ENCODE data around the gene FOSB. TPM values are rescaled to one million over a fixed set of nuclear protein-coding genes. Genes with fewer than 3 reads are reported as not detected.
A peak's percentile ranks its signal among the peaks of the same experiment; 100 is the strongest.
"Not testable (repeated sequence)": the region's sequence is repeated elsewhere in the genome, so short reads cannot be mapped to it uniquely, and the experiment has no call there.

Gene FOSB
- 1.6 and 10.3 TPM in 2 replicates for total RNA-seq (2014; rRNA removed; shearing (Covaris generic))

DNA sequence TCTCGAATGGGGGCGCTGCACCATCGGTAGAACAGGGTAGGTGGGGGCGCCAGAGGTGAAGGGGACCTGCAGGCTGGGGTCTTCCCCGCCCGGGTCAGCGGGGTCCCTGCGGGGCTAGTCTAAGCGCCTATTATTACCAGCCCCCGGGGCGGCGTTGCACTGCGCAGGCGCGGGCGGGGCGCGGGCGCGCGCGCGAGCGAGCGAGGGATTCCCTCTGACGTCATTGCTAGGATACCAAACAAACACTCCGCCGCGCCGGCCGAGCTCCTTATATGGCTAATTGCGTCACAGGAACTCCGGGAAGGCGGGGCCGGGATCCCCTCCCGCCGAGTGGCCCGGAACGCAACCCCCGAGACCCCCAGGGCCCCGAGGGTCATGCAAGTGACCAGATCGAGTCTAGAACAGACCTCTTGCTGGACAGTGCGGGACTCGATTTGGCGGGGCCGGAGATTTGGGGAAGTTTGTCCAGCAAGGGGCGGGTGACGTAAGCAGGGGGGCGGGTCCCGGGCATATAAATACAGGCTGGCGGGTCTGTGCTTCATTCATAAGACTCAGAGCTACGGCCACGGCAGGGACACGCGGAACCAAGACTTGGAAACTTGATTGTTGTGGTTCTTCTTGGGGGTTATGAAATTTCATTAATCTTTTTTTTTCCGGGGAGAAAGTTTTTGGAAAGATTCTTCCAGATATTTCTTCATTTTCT, at the start of gene FOSB:
FOSB (plus strand) TSS at position 541 of the 703 bp plus-strand sequence. CDS start 591 bp downstream, outside the sequence.
- Histone ChIP-seq H3K27me3 (ENCODE audit: control insufficient read depth, insufficient read depth, low read length) (peaks cover 9% of the 10 kb centered on the region), H3K36me3 (replicated peaks; ENCODE audit: control insufficient read depth, insufficient read depth, low read length) (no peaks in the 10 kb centered on the region), H3K4me3 (ENCODE audit: insufficient read depth, low read depth, low read length) (peak within 1 kb of the TSS; percentile 90)
- peak; percentile 98 for DNase-seq

DNA sequence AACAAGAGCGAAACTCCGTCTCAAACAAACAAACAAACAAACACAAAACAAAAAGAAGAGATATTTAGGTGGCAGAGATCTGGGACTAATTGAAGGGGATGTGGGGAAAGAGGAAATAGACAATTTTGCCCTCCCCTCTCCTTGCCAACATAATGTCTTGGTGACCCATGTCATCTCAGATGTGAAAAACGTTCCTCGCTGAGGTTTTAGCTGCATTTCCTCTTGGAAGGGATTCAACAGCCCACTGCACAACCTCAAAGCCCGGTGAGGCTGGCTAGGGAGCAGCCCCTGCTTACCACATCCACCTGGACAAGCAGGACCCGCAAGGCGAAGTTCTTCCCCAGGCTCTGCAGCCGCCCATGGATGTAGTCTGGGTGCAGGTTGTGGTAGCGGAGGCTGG, 49.0 kb upstream of the FOSB start:
- DNase-seq, result no peak
- no peaks in the 10 kb centered on the region for H3K27me3 ChIP-seq (ENCODE audit: control insufficient read depth, insufficient read depth, low read length)
- no peak overlapping the region for H3K4me3 ChIP-seq (ENCODE audit: insufficient read depth, low read depth, low read length)
- peaks cover 10% of the 10 kb centered on the region for H3K36me3 ChIP-seq (replicated peaks; ENCODE audit: control insufficient read depth, insufficient read depth, low read length)

DNA sequence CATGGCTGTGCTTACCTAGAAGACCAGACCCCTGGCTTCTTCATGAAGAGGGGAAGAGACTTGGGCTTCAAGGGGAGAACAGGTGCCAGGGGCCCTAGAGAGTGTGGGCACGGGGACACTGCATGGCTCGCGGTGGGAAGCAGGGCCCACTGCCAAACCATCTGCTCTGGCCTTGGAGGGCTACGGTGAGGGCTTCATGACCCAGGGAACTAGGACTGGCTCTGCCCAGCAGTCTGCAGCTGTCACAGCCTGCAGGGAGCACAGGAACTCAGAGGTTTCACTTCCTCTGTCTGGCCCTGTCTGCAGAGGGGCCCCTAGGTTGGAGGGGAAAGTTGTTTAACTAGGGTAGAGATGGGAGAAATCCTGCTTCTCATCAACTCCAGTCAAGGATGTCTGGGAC, 48.4 kb upstream of the FOSB start:
- peaks cover 8% of the 10 kb centered on the region for H3K36me3 ChIP-seq (replicated peaks; ENCODE audit: control insufficient read depth, insufficient read depth, low read length)
- H3K4me3 ChIP-seq (ENCODE audit: insufficient read depth, low read depth, low read length), result no peak overlapping the region
- H3K27me3 ChIP-seq (ENCODE audit: control insufficient read depth, insufficient read depth, low read length), result no peaks in the 10 kb centered on the region
- DNase-seq, result peak; percentile 42

DNA sequence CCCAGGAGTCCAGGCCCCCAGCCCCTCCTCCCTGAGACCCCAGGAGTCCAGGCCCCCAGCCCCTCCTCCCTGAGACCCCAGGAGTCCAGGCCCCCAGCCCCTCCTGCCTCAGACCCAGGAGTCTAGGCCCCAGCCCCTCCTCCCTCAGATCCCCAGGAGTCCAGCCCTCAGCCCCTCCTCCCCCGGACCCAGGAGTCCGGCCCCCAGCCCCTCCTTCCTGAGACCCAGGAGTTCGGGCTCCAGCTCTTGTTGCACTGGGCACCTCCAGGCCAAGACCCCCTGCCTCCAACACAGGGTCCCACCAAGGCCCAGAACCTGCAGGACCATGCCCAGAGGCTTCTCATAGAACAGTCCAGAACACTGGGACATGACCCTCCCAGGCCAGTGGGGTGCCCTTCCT, 47.9 kb upstream of the FOSB start:
- Histone ChIP-seq H3K4me3 (ENCODE audit: insufficient read depth, low read depth, low read length) (no peak overlapping the region), H3K36me3 (replicated peaks; ENCODE audit: control insufficient read depth, insufficient read depth, low read length) (peaks cover 5% of the 10 kb centered on the region), H3K27me3 (ENCODE audit: control insufficient read depth, insufficient read depth, low read length) (no peaks in the 10 kb centered on the region)
- no peak for DNase-seq

DNA sequence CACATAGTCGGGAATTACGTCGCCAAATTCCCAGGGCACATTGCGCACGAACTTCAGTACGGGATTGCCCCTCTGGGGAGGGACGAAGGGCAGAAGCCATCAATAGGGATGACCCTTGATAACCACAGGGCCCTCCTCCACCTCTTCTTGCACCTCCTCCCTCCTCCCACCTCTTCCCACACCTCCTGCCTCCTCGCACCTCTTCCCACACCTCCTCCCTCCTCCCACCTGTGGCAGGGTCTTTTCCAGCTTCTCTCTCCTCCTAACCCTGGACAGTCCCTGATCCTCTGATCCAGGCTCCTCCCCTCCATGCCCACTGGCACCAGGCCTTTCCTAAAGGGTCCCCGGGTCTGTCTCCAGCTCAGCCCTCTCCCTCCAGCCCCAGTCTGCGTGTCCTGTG, 47.4 kb upstream of the FOSB start:
- Histone ChIP-seq H3K27me3 (ENCODE audit: control insufficient read depth, insufficient read depth, low read length) (no peaks in the 10 kb centered on the region), H3K4me3 (ENCODE audit: insufficient read depth, low read depth, low read length) (no peak overlapping the region), H3K36me3 (replicated peaks; ENCODE audit: control insufficient read depth, insufficient read depth, low read length) (peaks cover 5% of the 10 kb centered on the region)
- peak; percentile 39 for DNase-seq

DNA sequence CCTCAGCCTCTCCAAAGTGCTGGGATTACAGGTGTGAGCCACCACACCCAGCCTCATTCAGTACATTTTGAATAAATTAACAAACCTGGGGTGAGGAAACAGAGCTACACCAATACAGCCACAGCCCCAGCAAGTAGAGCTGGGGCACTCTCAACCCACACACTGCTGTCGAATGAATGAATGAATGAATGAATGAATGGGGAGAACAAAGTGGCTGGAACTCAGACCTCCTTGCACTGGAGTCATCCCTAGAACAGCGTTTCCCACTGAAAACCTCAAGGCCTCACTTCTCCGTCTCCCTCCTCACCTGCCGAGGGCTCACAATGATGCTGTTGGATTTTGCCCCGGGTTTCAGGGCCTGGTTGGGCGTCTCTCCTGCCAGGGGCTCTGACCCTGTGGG, 46.9 kb upstream of the FOSB start:
- no peak for DNase-seq
- peaks cover 5% of the 10 kb centered on the region for H3K36me3 ChIP-seq (replicated peaks; ENCODE audit: control insufficient read depth, insufficient read depth, low read length)
- no peak overlapping the region for H3K4me3 ChIP-seq (ENCODE audit: insufficient read depth, low read depth, low read length)
- no peaks in the 10 kb centered on the region for H3K27me3 ChIP-seq (ENCODE audit: control insufficient read depth, insufficient read depth, low read length)

DNA sequence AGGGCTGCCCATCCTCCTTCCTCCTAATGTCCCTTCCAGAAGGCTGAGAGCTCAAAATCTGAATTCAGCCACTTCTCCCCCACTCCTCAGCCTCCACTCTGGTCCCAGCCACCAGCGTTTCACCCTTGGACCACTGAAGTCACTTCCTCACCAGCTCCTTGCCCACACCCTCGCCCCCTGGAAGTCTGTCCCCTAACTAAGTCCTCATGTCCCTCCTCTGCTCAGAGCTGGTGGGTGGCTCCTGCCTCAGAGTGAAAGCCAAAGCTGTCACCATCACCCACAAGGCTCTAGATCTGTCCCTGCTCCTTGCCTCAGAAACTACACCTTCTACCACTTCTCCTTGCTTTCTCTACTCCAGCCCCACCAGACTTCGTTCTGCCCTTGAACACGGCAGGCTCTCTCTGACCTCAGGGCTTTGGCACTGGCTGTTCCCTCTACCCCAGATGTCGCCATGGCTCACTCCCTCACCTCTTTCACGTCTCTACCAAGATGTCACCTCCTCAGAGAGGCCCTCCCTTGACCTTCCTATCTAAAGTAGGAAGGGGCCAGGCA, 45.8 kb upstream of the FOSB start:
- no peak for DNase-seq
- Histone ChIP-seq H3K36me3 (replicated peaks; ENCODE audit: control insufficient read depth, insufficient read depth, low read length) (peaks cover 4% of the 10 kb centered on the region), H3K4me3 (ENCODE audit: insufficient read depth, low read depth, low read length) (no peak overlapping the region), H3K27me3 (ENCODE audit: control insufficient read depth, insufficient read depth, low read length) (no peaks in the 10 kb centered on the region)

DNA sequence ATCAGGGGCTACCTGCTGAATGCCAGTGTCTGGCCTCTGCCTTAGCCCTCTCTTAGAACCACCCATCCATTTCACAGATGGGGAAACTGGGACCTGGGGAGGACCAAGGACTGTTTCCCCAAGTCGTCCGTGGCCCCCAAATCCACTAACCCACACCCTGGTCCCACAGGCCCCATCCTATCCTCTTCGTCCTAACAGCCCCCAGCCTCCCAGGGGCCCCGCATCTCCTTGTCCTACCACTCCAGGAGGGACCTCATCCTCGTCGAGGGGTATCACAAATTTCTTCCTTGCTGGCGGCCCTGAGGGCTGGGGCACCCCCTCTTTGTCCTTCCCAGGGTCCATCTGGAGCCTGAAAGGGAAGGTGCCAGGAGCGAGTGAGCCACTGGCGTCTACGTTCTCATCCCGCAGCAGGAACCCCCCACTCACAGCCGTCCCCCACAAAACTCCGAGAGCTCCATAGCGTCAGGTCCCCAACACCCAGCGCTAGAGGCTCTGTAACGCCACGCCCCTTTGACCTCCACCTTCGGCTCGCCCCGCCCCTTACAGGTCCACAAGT, 44.7 kb upstream of the FOSB start:
- H3K4me3 ChIP-seq (ENCODE audit: insufficient read depth, low read depth, low read length), result peak overlapping the region; percentile 70
- no peak for DNase-seq
- H3K27me3 ChIP-seq (ENCODE audit: control insufficient read depth, insufficient read depth, low read length), result no peaks in the 10 kb centered on the region
- peaks cover 4% of the 10 kb centered on the region for H3K36me3 ChIP-seq (replicated peaks; ENCODE audit: control insufficient read depth, insufficient read depth, low read length)

DNA sequence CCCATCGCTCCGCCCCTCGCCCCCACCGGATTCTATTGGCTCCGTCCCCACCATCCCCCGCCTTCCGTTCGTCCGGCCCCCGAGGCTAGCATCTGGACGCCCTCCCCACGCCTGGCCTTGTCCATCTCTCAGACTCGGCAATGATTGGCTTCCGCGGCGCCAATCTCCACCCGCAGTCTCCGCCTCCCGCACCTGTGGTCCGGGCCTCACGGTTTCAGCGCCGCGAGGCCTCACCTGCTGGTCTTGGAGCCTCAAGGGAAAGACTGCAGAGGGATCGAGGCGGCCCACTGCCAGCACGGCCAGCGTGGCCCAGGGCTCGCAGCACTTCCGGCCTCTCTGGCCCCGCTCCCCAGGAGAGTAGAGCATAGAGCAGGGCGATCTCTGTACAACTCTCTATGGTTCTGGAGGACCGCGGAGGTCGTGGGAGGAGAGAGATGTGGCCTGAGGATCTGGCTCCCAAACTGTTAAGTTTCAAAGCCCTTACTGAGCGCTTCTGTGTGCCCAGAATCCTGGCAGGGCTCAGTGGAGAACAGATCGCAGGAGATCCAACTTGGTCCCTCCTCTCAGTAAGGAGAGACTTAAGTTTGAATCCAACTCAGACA, 44.1 kb upstream of the FOSB start, which contains the start of gene ERCC1:
ERCC1 (minus strand) TSS at position 329 of the 602 bp plus-strand sequence. CDS start 543 bp downstream, outside the sequence.
- Histone ChIP-seq H3K36me3 (replicated peaks; ENCODE audit: control insufficient read depth, insufficient read depth, low read length) (peaks cover 4% of the 10 kb centered on the region), H3K27me3 (ENCODE audit: control insufficient read depth, insufficient read depth, low read length) (no peaks in the 10 kb centered on the region), H3K4me3 (ENCODE audit: insufficient read depth, low read depth, low read length) (peak within 1 kb of the TSS; percentile 72)
- DNase-seq, result peak; percentile 100

DNA sequence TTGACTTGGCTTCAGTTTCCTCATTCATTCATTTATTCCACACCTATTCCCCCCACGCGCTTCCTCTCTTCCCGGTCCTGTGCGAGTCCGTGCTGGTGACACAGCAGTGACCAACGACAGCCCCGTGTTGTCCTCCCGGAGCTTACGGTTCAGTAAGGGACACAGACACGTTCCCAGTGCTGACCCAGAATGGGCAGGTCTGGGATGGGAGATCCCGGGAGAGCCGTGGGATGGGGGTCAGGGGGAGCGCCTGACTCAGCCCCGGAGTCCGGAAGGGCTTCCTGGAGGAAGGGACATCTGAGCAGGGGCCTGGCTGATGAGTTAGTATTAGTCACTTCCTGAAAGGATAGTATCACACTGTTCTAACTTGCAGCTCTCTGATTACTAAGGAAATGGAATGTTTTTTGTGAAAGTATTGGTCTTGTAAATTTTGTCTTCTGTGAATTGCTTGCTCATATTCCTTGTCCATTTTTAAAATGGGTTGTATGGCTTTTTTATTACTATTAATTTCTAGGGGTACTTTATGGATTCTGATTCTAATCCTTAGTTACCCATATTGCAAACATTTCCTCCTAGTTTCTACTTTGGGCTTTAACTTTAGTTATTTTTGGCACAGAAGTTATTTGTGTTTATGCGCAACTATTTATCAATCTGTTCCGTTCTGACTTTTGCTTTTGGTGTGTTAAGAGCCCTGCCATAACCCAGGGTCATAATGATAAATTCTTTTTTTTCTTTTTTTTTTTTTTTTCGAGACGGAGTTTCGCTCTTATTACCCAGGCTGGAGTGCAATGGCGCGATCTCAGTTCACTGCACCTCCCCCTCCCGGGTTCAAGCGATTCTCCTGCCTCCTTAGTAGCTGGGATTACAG, 43.4 kb upstream of the FOSB start:
- peak; percentile 81 for DNase-seq
- Histone ChIP-seq H3K36me3 (replicated peaks; ENCODE audit: control insufficient read depth, insufficient read depth, low read length) (peaks cover 4% of the 10 kb centered on the region; the same call in 1 of the 2 replicates), H3K4me3 (ENCODE audit: insufficient read depth, low read depth, low read length) (peak overlapping the region; percentile 72), H3K27me3 (ENCODE audit: control insufficient read depth, insufficient read depth, low read length) (no peaks in the 10 kb centered on the region)

DNA sequence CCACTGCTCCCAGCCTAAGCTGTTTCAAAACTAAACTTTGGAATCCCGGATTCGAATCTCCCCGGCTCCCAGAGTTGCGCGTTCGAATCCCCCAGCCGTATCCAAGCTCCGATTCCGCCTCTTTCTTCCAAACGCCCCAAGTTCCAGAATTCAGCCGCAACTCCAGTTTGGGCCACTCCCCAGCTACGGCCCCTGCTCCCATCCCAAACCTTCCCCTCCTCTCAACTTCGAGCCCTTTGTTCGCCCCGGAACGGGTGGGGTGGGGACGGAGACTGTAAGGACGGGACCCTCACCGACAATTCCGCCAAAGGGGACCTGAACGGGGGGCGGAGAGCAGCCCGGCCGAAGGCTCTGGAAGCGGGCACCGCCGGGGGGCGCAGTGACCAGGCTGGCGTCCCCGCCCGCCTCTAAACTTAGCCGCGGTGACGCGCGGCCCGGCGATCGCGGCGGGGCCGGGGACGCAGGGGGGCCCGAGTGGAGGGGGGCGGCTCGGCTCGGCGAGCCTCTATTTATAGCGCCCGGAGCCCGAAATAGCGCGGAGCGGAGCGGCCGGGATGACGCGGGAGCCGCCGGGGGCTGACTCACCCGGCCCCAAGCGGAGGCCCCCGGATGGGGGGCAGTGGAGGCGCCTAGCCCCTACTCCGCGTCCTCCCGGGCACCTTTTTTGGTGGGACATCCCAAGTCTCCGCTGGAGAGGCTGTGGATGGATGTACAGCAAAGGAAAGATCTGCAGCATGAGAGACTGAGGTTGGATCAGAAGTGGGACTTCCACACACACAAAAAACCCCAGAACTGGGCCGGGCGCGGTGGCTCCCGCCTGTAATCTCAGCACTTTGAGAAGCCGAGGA, 39.2 kb upstream of the FOSB start:
- Histone ChIP-seq H3K4me3 (ENCODE audit: insufficient read depth, low read depth, low read length) (peak overlapping the region; percentile 64), H3K36me3 (replicated peaks; ENCODE audit: control insufficient read depth, insufficient read depth, low read length) (no peaks in the 10 kb centered on the region), H3K27me3 (ENCODE audit: control insufficient read depth, insufficient read depth, low read length) (no peaks in the 10 kb centered on the region)
- DNase-seq, result peak; percentile 94

DNA sequence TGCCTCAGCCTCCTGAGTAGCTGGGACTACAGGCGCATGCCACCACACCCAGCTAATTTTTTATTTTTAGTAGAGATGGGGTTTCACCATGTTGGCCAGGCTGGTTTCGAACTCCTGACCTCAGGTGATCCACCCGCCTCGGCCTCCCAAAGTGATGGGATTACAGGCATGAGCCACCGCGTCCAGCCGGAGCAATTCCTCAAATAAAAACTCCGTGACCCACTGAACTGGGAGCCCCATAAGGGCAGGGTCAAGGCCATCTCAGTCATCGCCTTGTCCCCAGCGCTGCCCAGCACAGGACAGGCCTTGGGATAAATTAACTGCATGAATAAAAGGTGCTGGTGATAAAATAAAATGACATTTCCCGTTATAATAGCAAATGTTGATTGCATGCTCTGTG, 37.9 kb upstream of the FOSB start:
- not testable (repeated sequence) for H3K4me3 ChIP-seq (ENCODE audit: insufficient read depth, low read depth, low read length); H3K36me3 ChIP-seq (replicated peaks; ENCODE audit: control insufficient read depth, insufficient read depth, low read length); H3K27me3 ChIP-seq (ENCODE audit: control insufficient read depth, insufficient read depth, low read length); DNase-seq

DNA sequence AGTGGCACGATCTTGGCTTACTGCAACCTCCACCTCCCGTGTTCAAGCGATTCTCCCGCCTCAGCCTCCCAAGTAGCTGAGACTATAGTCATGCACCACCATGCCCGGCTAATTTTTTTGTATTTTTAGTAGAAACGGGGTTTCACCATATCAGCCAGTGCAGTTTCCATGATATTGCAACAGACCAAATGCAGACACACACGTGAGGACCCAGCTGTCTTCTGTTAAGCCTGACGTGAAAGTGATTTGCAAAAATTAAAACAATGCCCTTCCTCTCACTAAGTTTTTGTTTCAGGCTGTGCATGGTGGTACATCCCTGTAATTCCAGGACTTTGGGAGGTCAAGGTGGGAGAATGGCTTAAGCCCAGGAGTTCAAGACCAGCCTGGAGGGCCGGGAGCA, 36.8 kb upstream of the FOSB start:
- not testable (repeated sequence) for H3K36me3 ChIP-seq (replicated peaks; ENCODE audit: control insufficient read depth, insufficient read depth, low read length); DNase-seq; H3K27me3 ChIP-seq (ENCODE audit: control insufficient read depth, insufficient read depth, low read length); H3K4me3 ChIP-seq (ENCODE audit: insufficient read depth, low read depth, low read length)

Data from H7 (cell line).